HG02973 (cell line): ENCODE measurements around the gene SPTLC1.
"Not testable (repeated sequence)": the region's sequence is repeated elsewhere in the genome, so short reads cannot be mapped to it uniquely, and the experiment has no call there.

Experiments
- ATAC-seq: cut with Tn5 transposase; IDR thresholded peaks from one replicate; pipeline ENCODE4 v1.9.1; 2021; ENCODE audit warnings: moderate library complexity; ENCODE audit not compliant: unreplicated experiment

Gene SPTLC1, protein sequence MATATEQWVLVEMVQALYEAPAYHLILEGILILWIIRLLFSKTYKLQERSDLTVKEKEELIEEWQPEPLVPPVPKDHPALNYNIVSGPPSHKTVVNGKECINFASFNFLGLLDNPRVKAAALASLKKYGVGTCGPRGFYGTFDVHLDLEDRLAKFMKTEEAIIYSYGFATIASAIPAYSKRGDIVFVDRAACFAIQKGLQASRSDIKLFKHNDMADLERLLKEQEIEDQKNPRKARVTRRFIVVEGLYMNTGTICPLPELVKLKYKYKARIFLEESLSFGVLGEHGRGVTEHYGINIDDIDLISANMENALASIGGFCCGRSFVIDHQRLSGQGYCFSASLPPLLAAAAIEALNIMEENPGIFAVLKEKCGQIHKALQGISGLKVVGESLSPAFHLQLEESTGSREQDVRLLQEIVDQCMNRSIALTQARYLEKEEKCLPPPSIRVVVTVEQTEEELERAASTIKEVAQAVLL

DNA sequence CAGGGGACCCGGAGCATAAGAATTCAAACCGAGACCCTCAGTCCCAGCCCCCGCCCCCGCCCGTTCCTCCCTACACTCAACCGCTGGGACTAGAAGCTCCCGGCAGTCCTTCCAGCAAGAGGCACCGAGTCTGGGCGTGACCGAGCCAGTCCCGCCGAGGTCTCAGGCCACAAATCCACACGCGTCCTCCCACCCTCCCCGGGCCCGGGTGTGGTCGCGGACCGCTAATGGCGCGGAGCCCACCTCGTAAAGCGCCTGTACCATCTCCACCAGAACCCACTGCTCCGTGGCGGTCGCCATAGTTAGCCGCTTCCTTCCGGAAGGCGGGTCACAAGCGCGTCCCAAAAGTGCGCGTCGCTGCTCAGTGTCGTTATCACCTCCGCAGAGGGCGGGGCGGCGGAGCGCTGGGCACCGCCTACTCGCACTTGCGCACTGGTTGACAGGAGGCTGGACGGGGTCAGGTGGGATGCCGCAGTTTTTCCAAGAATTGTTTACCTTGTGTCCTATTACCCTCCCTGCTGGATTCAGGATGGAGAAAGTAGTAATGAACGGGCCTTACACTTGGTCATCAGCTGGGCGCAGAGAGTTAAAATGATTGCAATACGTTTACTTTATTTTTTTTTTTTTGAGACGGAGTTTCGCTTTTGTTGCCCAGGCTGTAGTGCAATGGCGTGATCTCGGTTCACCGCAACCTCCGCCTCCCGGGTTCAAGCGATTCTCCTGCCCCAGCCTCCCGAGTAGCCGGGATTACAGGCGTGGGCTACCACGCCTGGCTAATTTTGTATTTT is at the start of gene SPTLC1:
Gene SPTLC1 (minus strand): TSS at position 343 of the 788 bp plus-strand sequence. CDS start 43 bp downstream, at position 300.
- ATAC-seq, result peak; percentile 87

DNA sequence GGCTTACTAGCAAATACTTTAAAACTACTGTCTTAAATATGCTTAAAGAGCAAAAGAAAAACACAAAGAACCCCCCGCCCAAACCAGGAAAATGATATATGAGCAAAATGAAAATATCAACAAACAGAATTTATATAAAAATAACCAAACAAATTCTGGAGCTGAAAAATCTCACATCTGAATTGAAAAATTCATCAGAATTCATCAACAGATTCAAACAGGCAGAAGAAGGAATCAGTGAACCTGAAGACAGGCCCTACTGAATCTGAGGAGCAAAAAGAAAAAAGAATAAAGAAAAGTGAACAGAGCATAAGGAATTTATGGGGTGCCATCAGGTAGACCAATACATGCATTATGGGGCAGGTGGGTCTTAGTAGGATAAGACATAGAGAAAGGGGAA is 49.8 kb upstream of the SPTLC1 start:
- no peak for ATAC-seq

DNA sequence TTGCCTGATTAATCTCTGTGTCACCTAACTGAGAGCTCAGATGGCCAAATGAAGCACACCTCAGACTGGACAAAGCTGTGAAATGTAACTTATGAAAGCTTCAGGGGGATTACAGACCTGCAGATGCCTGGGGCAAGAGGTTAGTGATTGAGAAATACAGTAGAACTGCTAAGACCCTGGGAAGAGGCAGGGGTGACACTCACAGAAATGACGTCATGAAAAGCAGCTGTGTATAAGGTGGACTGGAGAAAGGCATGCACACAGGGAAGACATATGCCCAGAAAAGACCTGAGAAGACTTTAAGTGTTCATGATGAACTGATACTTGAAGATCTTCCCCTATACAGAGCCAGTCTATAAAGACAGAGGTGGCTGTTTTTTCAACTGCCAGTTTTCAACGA is 49.3 kb upstream of the SPTLC1 start:
- ATAC-seq, result no peak

DNA sequence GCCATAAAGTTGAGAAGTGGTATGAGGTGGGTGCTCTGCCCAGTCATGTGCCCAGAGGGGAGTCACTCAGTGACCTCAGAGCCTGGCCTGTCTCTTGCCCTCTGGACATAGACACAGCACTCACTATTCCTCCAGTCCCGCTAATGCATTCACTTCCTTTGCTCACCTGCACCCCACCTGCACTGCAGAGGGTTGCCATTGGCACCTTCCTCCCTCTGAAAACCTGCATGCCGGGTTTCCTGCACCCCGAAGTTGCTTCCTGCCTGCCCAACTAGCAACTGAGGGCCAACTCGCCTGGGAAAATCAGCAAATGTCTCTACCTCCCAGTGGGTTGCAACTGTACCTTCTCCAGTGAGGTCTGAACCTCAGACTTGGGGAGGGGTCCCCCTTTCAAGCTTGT is 48.1 kb upstream of the SPTLC1 start:
- ATAC-seq, result no peak

DNA sequence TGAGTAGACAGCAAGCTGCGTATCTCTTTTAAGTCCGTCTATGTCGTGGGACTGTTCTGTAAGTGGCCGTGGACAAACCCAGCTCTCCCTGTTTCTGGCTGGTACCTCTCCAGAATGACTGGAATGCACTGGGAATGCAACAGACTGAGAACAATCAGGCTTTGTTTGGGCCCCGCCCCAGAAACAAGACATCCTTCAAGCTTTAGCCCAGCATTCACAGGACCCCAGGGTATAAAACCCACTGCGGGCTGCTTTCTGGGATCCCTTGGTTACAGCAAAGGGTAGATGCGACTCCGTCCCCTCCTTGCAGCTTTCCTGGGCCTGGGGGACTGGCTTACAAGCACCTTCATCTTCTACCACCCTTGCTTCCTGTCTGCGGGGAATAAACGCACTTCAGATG is 45.6 kb upstream of the SPTLC1 start:
- ATAC-seq, result no peak

DNA sequence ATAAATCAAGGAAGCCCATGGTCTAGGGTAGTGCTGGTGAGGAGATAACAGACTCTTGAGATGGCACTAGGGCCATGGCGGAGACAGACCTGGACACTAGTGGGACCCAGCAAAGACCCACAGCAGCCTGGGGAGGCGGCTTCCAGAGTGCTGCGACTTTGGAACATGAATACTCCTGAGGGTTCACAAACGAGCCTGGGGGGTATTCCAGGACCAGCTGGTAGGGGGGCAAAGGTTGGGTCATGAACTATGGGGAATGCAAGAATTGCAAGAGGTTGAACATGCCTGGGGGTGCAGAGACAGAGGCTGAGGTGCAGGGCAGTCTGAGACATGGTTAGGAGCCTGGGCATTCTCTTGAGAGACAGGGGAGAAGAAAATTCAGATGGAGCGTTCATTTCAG is 43.8 kb upstream of the SPTLC1 start:
- ATAC-seq, result no peak

DNA sequence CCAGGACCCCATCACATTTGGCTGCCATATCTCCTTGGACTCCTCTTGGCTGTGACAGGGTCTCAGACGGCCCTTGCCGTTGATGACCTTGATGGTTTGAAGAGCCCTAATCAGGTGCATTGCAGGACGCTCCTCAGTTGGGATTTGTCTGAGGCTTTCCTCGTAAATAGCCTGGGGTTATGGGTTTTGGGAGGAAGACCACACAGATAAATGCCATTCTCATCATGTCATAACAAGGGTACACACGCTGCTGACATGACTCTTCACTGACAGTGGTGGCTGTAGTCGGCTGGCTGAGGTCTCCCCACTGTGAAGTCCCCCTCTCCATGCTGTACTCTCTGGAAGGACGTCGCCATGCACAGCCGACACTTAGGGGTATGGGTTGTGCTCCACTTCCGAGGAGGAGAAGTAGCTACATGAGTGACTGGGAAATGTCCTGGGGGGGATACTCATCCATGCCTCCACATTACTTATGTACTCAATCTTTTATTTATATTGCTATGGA is 42.9 kb upstream of the SPTLC1 start:
- no peak for ATAC-seq

DNA sequence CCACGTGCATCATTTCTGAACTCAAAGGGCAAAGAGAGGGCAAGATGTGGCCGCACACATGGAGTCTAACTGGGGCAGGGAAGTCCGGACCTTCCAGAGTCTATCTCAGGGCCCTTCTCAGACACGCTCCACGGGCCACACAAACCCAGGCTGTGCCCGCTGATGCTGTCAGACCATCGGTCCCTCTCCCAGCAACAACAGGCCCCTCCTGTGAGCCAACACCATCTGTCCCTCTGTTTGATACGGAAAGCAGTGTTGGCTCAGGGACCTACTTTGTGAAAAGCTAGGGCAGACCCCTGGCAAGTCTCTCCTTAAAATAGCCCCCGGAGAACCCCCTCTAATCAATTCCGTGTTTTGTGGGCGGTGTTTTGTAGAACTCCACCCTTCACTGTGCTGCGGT is 40.5 kb upstream of the SPTLC1 start:
- not testable (repeated sequence) for ATAC-seq

DNA sequence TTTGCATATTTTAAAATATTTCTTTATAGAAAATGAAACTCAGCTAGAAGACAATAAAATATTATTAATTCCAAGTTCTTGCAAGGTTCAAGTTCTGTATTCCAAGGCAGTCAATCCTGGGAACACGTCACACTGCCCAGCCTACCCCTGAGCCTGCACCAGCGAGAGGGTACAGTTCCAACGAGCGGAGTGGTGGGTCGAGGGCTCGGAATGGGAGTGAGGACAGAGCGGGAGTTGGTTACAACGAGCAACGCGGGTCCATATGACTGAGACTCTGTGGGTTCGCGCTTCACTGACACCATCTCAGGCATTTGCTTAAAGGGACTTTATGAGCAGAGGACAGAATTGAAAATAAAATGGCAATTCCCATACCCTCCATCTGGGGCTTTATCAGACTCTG is 40.0 kb upstream of the SPTLC1 start:
- no peak for ATAC-seq

DNA sequence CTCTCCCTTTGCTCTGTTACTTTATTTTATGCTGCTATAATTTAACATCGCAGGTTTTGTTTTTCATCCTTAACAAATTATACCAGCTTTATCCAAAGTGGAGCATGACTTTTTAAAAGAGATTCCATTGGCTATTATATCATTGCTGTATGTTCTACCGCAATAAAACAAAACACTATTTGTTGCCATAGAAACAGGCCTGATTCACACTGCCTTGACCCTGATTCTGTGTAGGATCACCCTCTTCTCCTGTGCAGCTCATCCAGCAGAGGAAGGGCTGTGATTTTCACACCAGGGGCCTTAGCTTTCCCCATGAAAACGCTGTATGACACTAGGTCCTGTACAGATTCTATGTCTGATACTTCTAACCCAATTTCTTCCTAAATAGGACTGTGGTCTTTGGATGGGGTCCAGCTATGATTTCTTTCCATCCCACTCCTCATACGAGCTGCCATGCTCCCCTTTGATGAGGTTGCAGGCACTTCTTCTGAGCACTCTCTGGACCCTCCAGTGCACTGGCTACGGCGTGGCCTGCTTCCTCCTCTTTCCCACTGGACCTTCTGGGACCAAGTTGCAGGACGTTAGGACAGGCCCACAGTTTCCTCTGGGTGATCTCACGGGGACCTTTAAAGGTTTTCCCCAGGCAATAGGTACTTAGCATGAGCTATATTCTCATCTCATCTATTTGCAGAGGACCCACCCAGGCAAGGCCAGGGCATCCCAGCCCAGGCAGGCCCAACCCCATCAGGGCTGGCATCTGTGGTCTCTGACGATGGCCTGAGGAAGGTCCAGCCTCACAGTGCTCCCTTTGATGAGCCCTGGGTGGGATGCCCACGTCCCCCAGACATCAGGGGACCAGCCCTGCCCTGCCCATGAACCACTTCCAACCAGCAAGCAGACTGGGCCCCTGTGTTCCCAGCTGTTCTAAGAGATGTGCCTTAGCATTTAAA is 38.5 kb upstream of the SPTLC1 start:
- ATAC-seq, result not testable (repeated sequence)

DNA sequence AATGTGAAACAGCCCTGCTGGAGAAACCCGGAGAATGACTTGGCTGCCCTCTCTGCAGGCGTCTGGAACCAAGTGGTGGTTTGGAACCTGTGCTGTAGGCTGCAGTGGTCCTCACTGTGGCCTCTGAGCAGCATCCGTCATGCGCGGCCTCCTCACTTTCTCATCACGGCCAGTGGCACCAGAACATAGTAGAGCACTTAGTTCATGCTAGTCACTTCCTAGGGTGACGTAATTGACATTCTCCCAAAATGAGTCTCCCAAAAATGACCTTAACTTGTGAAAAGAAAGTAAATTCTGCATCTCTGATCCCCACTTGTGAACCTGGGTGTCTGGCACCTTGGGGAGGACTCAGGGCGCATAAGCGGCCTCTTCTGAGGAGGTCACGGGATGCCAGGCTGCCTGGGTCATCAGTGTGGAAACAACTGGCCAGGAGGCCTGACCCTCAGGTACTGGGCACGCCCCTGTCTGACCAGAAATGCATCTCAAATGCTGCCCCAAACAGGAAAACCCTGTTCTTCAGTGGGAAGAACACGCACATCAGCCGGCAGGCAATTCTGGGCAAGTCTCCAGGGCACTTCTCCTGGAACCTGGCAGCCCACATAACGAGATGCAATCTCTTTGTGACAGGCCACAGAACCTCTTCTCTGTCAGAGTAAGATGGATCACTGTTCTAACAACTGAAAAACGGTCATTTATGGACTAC is 36.6 kb upstream of the SPTLC1 start:
- ATAC-seq, result no peak

DNA sequence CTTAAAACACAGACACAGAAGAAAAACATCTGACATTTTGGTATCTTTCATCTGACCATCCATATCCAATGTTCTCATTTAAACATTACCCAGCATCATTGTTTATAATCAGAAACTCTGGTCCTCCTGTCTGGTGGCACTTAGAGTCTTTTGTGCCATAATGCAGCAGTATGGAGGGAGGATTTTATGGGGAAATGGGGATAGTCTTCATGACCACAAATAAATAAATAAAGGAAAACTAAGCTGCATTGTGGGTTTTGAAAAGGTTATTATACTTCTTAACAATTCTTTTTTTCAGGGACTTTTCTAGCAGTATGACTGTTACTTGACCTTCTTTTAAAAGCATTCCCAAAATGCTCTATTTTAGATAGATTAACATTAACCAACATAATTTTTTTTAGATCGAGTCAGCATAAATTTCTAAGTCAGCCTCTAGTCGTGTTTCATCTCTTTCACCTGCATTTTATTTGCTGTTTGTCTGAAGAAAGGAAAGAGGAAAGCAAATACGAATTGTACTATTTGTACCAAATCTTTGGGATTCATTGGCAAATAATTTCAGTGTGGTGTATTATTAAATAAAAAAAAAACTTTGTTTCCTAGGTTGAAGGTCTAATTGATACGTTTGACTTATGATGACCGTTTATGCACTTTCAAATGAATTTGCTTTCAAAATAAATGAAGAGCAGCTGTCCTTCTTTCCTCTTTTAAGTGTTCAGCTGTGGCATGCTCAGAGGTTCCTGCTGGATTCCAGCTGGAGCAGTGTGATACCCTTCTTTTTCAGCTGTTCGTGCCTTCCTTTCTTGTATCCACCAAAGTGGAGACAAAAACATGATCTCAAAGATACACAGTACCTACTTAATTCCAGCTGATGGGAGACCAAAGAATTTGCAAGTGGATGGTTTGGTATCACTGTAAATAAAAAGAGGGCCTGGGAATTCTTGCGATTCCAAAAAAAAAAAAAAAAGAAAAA is 35.6 kb upstream of the SPTLC1 start:
- ATAC-seq, result not testable (repeated sequence)

DNA sequence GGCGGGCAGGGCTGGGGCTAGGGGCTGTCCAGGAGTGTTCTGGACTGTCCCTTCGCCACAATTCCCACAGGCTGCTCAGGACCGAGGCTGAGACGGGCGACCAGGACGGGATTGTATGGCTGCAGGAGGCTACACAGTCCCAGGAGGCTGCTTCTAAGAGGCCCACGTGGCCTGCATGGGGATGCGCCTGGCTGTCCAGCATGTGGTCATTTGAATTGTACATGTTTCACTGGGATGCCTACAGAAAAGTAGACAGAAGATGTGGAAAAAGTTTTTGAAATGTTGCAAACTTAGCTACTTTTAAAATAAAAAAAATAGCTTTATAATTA is 32.6 kb upstream of the SPTLC1 start:
- ATAC-seq, result no peak

DNA sequence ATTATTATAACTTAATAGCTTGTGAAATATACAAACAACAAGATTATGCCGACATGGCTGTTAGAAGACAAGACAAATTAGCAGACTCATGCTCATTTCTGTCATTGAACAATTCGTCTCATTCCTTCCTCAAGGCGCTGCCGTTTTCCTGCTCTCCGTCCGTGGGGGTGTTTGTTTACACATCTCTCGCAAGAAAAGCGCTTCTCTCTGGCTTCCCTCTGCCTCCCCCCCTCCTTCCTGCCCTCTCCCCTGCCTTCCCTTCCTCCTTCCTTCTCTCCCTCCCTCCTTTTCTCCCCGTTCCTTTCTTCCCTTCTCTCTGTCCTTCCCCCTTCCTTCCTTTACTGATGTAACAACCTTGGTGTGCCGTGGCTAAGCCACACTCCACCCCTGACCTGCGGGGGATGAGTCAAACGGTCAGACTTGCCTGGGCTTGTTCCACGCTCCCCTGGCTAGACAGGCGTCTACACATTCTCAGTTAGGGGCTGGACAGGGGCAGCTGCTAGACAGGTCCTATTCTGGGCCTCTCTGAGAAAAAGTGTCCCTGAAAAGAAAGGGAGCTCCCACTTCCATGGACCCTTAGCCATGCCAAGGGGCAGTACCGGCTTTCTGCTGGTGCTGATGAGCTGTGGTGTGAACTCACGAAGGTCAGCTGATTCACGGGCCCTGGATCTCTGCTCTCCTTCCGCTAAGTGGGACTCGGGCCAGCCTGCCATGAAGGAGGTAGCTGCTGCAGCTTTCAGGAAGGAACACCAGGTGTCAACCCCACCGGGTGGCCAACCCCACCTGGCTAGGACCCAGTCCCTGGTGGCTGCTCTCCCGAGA is 32.0 kb upstream of the SPTLC1 start:
- ATAC-seq, result peak; percentile 71

DNA sequence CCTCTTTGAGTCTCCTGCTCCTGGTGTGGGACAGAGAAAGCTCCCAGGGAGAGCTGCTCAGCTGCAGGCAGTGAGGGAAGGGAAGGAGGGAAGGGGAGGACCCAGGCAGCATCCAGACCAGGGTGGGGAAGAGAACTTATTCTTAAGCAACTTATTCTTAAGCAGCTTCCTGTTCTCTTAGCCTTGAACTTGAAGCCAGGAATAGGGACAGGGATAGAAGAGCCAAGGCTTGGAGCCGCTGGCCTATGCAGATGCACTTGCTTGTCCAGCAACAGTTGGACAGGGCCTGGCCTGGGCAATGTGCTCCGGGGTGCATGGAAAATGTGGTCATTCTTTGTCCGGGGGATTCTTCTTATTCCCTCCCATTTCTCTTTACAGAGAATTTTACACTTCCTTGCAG is 31.4 kb upstream of the SPTLC1 start:
- no peak for ATAC-seq

DNA sequence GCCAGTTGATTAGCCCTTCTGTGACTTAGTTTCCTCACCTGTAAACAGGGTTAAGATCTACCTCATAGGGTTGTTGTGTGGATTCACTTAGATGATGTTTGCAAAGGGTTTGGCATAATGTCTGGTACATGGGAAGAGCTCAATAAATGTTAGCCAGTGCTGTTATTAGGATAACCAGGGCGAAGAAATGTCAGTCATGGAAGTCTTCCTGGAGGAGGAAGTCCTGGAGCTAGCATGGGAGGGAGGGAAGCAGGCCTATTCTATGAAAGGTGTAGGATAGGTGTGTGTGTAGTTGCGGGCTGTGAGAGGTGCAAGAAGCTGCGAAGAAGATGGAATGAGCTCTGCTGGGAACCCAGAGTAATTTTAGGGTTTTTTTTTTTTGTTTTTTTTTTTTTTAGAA is 30.6 kb upstream of the SPTLC1 start:
- not testable (repeated sequence) for ATAC-seq

DNA sequence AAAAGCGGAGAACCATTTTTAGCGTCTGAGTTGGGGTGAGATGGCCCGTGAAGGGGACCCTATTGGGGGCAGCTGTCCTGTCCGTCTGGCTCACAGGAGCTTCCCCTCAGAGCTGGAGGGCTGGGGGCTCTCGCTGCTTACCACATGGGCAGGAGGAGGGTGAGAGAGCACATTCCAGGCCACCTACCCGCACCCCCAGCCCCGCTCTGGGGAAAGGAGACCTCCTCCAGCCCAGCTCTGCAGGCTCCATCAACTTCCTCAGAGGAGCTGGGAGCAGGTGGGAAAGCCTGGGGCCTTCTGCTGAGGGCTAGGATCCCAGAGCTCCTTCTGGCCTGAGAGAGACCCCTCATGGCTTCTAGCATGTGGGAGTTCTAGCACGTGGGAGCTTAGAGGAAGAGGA is 27.1 kb upstream of the SPTLC1 start:
- ATAC-seq, result no peak
